NB4 (cell line): ENCODE data around the gene IQCH.

Source experiments
- MAX ChIP-seq: IDR thresholded peaks from 2 replicates; pipeline ENCODE4 v1.6.1; 2011; ENCODE audit warnings: low read depth, low read length
- MYC ChIP-seq: IDR thresholded peaks from 2 replicates; pipeline ENCODE4 v1.6.1; 2011; ENCODE audit warnings: low read depth, low read length
- POLR2A ChIP-seq: IDR thresholded peaks from 2 replicates; pipeline ENCODE4 v1.6.1; 2011; ENCODE audit warnings: mild to moderate bottlenecking; ENCODE audit not compliant: insufficient read length; ENCODE audit errors: extremely low read depth
- TF ChIP-seq, protein P1 (sequence below): IDR thresholded peaks from one replicate; pipeline ENCODE4 v1.5.1; 2012; ENCODE audit warnings: low read depth, low read length

GRCh38 chr15:67249830-67250229 lies 4.8 kb upstream of the IQCH start:
- TF ChIP-seq, protein P1, sequence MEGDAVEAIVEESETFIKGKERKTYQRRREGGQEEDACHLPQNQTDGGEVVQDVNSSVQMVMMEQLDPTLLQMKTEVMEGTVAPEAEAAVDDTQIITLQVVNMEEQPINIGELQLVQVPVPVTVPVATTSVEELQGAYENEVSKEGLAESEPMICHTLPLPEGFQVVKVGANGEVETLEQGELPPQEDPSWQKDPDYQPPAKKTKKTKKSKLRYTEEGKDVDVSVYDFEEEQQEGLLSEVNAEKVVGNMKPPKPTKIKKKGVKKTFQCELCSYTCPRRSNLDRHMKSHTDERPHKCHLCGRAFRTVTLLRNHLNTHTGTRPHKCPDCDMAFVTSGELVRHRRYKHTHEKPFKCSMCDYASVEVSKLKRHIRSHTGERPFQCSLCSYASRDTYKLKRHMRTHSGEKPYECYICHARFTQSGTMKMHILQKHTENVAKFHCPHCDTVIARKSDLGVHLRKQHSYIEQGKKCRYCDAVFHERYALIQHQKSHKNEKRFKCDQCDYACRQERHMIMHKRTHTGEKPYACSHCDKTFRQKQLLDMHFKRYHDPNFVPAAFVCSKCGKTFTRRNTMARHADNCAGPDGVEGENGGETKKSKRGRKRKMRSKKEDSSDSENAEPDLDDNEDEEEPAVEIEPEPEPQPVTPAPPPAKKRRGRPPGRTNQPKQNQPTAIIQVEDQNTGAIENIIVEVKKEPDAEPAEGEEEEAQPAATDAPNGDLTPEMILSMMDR = no peak
- no peak for TF ChIP-seq POLR2A
- no peak for TF ChIP-seq MAX
- no peak for TF ChIP-seq MYC
